ENCODE results near the gene BCAS1. TPM values are rescaled to one million over a fixed set of nuclear protein-coding genes. Genes with fewer than 3 reads are reported as not detected.

Gene BCAS1
- total RNA-seq, 1 donor from 2014 or later: not detected

- Mint-ChIP-seq H3K27me3 (ENCODE audit: unreplicated experiment) (peaks cover 16% of the 10 kb centered on the region), H3K27ac (ENCODE audit: unreplicated experiment) (no peak overlapping the region), H3K36me3 (ENCODE audit: unreplicated experiment) (no peaks in the 10 kb centered on the region), H3K4me3 (ENCODE audit: unreplicated experiment) (no peak overlapping the region), H3K4me1 (ENCODE audit: unreplicated experiment) (no peaks in the 10 kb centered on the region), H3K9me3 (ENCODE audit: unreplicated experiment) (no peaks in the 10 kb centered on the region)
- no peak for DNase-seq (ENCODE audit: extremely low spot score, unreplicated experiment)
- no peak for TF ChIP-seq CTCF (IDR thresholded peaks at IDR 0.05)
Observed at GRCh38 chr20:53981752-53982437, 88.5 kb downstream of the BCAS1 start.

- no peak overlapping the region for H3K4me3 Mint-ChIP-seq (ENCODE audit: unreplicated experiment)
- DNase-seq (ENCODE audit: extremely low spot score, unreplicated experiment): no peak
Observed at GRCh38 chr20:53981130-53981529, 89.3 kb downstream of the BCAS1 start.

DNA sequence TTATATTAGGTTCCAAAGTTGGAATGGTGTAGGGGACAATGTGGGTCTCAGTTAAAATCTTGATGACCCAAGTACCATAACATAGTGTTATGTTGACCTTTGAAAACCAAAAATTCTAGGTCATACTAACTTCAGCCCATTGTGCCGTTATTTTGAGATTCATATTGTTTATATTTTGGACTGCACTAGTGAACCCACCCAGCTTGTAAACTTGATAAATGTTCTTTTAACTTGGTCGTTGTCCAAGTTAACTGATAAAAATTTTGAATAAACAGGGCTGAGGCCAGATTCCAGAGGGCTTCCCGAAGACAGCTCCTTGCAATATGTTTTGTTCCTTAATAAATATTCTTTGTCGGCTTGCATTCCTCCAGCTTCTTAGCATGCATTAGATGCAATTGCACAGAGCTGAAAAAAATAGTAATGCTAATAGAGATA is 90.3 kb downstream of the BCAS1 start:
- Mint-ChIP-seq H3K4me3 (ENCODE audit: unreplicated experiment) (no peak overlapping the region), H3K4me1 (ENCODE audit: unreplicated experiment) (no peaks in the 10 kb centered on the region), H3K27ac (ENCODE audit: unreplicated experiment) (no peak overlapping the region), H3K9me3 (ENCODE audit: unreplicated experiment) (no peaks in the 10 kb centered on the region), H3K27me3 (ENCODE audit: unreplicated experiment) (peaks cover 17% of the 10 kb centered on the region), H3K36me3 (ENCODE audit: unreplicated experiment) (no peaks in the 10 kb centered on the region)
- DNase-seq (ENCODE audit: extremely low spot score, unreplicated experiment): no peak
- TF ChIP-seq CTCF (IDR thresholded peaks at IDR 0.05): no peak

More at GRCh38 chr20:53981130-53981529, 89.3 kb downstream of the BCAS1 start:
- H3K9me3 Mint-ChIP-seq (ENCODE audit: unreplicated experiment): no peaks in the 10 kb centered on the region
- H3K27ac Mint-ChIP-seq (ENCODE audit: unreplicated experiment): no peak overlapping the region
- H3K36me3 Mint-ChIP-seq (ENCODE audit: unreplicated experiment): no peaks in the 10 kb centered on the region
- H3K27me3 Mint-ChIP-seq (ENCODE audit: unreplicated experiment): peaks cover 18% of the 10 kb centered on the region
- no peak for TF ChIP-seq CTCF (IDR thresholded peaks at IDR 0.05)
- no peaks in the 10 kb centered on the region for H3K4me1 Mint-ChIP-seq (ENCODE audit: unreplicated experiment)

GRCh38 chr20:53978497-53978896 is 91.9 kb downstream of the BCAS1 start:
- TF ChIP-seq CTCF (IDR thresholded peaks at IDR 0.05): no peak
- DNase-seq (ENCODE audit: extremely low spot score, unreplicated experiment): no peak
- H3K27ac Mint-ChIP-seq (ENCODE audit: unreplicated experiment): no peak overlapping the region
- no peaks in the 10 kb centered on the region for H3K36me3 Mint-ChIP-seq (ENCODE audit: unreplicated experiment)
- peaks cover 11% of the 10 kb centered on the region for H3K27me3 Mint-ChIP-seq (ENCODE audit: unreplicated experiment)
- H3K4me1 Mint-ChIP-seq (ENCODE audit: unreplicated experiment): no peaks in the 10 kb centered on the region
- peaks cover 2% of the 10 kb centered on the region for H3K9me3 Mint-ChIP-seq (ENCODE audit: unreplicated experiment)
- no peak overlapping the region for H3K4me3 Mint-ChIP-seq (ENCODE audit: unreplicated experiment)

GRCh38 chr20:53977391-53977790 is 93.0 kb downstream of the BCAS1 start:
- Mint-ChIP-seq H3K4me1 (ENCODE audit: unreplicated experiment) (no peaks in the 10 kb centered on the region), H3K27ac (ENCODE audit: unreplicated experiment) (no peak overlapping the region), H3K27me3 (ENCODE audit: unreplicated experiment) (peaks cover 6% of the 10 kb centered on the region), H3K4me3 (ENCODE audit: unreplicated experiment) (no peak overlapping the region), H3K9me3 (ENCODE audit: unreplicated experiment) (peaks cover 4% of the 10 kb centered on the region), H3K36me3 (ENCODE audit: unreplicated experiment) (no peaks in the 10 kb centered on the region)
- DNase-seq (ENCODE audit: extremely low spot score, unreplicated experiment): no peak
- TF ChIP-seq CTCF (IDR thresholded peaks at IDR 0.05): no peak

Data from osteocyte (in vitro differentiated cells).